Lower lobe of right lung (tissue), 2 donors: ENCODE data around the gene EHD1. TPM values are rescaled to one million over a fixed set of nuclear protein-coding genes. Genes with fewer than 3 reads are reported as not detected.

Source experiments
- ATAC-seq, 2 donors: fragments of 200-7000 bp; cut with Tn5 transposase; one replicate each; pipeline ENCODE4 v1.9.1; 2020 to 2022; ENCODE audit warnings: mild to moderate bottlenecking in 2 of 2, moderate library complexity in 2 of 2
- DNase-seq: peaks from one replicate; pipeline ENCODE4 v3.0.0-alpha.2; 2020
- H3K27ac ChIP-seq: fragments of 200-600 bp; one replicate; pipeline ENCODE4 v1.8.0; 2022
- H3K27me3 ChIP-seq: fragments of 200-600 bp; one replicate; pipeline ENCODE4 v1.8.0; 2022; ENCODE audit warnings: low read depth
- H3K36me3 ChIP-seq: fragments of 200-600 bp; one replicate; pipeline ENCODE4 v1.8.0; 2022; ENCODE audit warnings: mild to moderate bottlenecking
- H3K4me1 ChIP-seq: fragments of 200-600 bp; one replicate; pipeline ENCODE4 v1.8.0; 2022
- H3K4me3 ChIP-seq: fragments of 200-600 bp; one replicate; pipeline ENCODE4 v1.8.0; 2022; ENCODE audit warnings: mild to moderate bottlenecking
- H3K9me3 ChIP-seq: fragments of 200-600 bp; one replicate; pipeline ENCODE4 v1.8.0; 2022
- CTCF ChIP-seq: fragments of 200-600 bp; IDR thresholded peaks from one replicate; pipeline ENCODE4 v1.8.0; 2022; ENCODE audit warnings: antibody characterized with exemption, mild to moderate bottlenecking
- intact Hi-C: fragments of 100-400 bp; cut with DNase I; formaldehyde crosslinking; loops from one replicate; pipeline ENCODE4 v1.11.0; 2022
- total RNA-seq: library from RNA; stranded (reverse); fragmentation: NEBNext Ultra II Directional; extraction: Animal tissue kit (Norgen Biotek cat#: 25700); gene quantifications from one replicate; pipeline ENCODE4 v1.2.1, GENCODE V29; 2021
- donor health status: DM: no; HTN: yes; CAD: no; lungs with severe emphysema.

The EHD1 gene
- total RNA-seq, 1 donor from 2014 or later, result 73.4 TPM

GRCh38 chr11:64876229-64876750 is 2.1 kb downstream of the EHD1 start:
- Histone ChIP-seq H3K27me3 (no peaks in the 10 kb centered on the region), H3K4me1 (peaks cover 86% of the 10 kb centered on the region), H3K9me3 (no peaks in the 10 kb centered on the region), H3K36me3 (peaks cover 32% of the 10 kb centered on the region), H3K4me3 (peak overlapping the region; percentile 97), H3K27ac (peak overlapping the region; percentile 91)
- intact Hi-C loops, result no loop called here
- no peak for TF ChIP-seq CTCF
- no peak for DNase-seq
- ATAC-seq, result no peak

GRCh38 chr11:64875369-64876228 is 2.8 kb downstream of the EHD1 start:
- Histone ChIP-seq H3K9me3 (no peaks in the 10 kb centered on the region), H3K27me3 (no peaks in the 10 kb centered on the region), H3K27ac (peak overlapping the region; percentile 91), H3K4me1 (peaks cover 87% of the 10 kb centered on the region), H3K4me3 (peak overlapping the region; percentile 97), H3K36me3 (peaks cover 37% of the 10 kb centered on the region)
- no peak for ATAC-seq
- no peak for DNase-seq
- intact Hi-C loops, result no loop called here
- no peak for TF ChIP-seq CTCF

GRCh38 chr11:64874308-64875240 is 3.8 kb downstream of the EHD1 start:
- Histone ChIP-seq H3K4me3 (peak overlapping the region; percentile 97), H3K36me3 (peaks cover 37% of the 10 kb centered on the region), H3K9me3 (no peaks in the 10 kb centered on the region), H3K27me3 (no peaks in the 10 kb centered on the region), H3K27ac (peak overlapping the region; percentile 91), H3K4me1 (peaks cover 87% of the 10 kb centered on the region)
- intact Hi-C loops, result no loop called here
- DNase-seq (no peak), ATAC-seq (no peak)
- no peak for TF ChIP-seq CTCF

- H3K27ac ChIP-seq, result no peak overlapping the region
Measured at GRCh38 chr11:64872790-64873488, 5.5 kb downstream of the EHD1 start.

More at GRCh38 chr11:64872790-64873488, 5.5 kb downstream of the EHD1 start:
- intact Hi-C loops, result no loop called here
- Histone ChIP-seq H3K9me3 (no peaks in the 10 kb centered on the region), H3K27me3 (no peaks in the 10 kb centered on the region), H3K4me3 (no peak overlapping the region), H3K4me1 (peaks cover 95% of the 10 kb centered on the region), H3K36me3 (peaks cover 42% of the 10 kb centered on the region)
- no peak for TF ChIP-seq CTCF
- DNase-seq (no peak), ATAC-seq (no peak)
